Natural killer cell (primary cell): ENCODE measurements around the gene KRT7. TPM values are rescaled to one million over a fixed set of nuclear protein-coding genes. Genes with fewer than 3 reads are reported as not detected.

Experiments
- ATAC-seq, 3 donors: fragments of 150-1000 bp in 2 of 3; fragments of 200-7000 bp in 1 of 3; cut with Tn5 transposase; 1 replicate in 1 of 3; 2 replicates in 2 of 3; pipeline ENCODE4 v1.10.0; 2021; ENCODE audit warnings: mild to moderate bottlenecking in 2 of 3, moderate library complexity in 2 of 3
- DNase-seq, 2 donors: peaks; one replicate each; pipeline versions ENCODE4 v3.0.0 to v3.0.0-alpha.2; 2013 to 2021; ENCODE audit warnings: mixed read lengths in 1 of 2
- H3K27ac ChIP-seq: one replicate; pipeline ENCODE4 v1.5.1; 2013; ENCODE audit warnings: mild to moderate bottlenecking, low read length
- H3K27me3 ChIP-seq: one replicate; pipeline ENCODE4 v1.6.1; 2013; ENCODE audit warnings: low read length; ENCODE audit not compliant: control insufficient read depth, insufficient read depth
- H3K36me3 ChIP-seq: one replicate; pipeline ENCODE4 v1.6.1; 2013; ENCODE audit warnings: low read length; ENCODE audit not compliant: control insufficient read depth, insufficient read depth
- H3K4me1 ChIP-seq: one replicate; pipeline ENCODE4 v1.6.1; 2013; ENCODE audit warnings: low read length; ENCODE audit not compliant: control insufficient read depth, insufficient read depth
- H3K4me3 ChIP-seq: one replicate; pipeline ENCODE4 v1.5.1; 2013; ENCODE audit warnings: low read length
- H3K9me3 ChIP-seq: one replicate; pipeline ENCODE4 v1.6.1; 2013; ENCODE audit warnings: low read length; ENCODE audit not compliant: control insufficient read depth, insufficient read depth
- H3K27ac Mint-ChIP-seq, 2 donors: one replicate each; pipeline ENCODE4 v1.8.0; 2022; ENCODE audit warnings: mild to moderate bottlenecking in 2 of 2, mixed read lengths in 2 of 2, moderate library complexity in 1 of 2
- H3K27me3 Mint-ChIP-seq, 2 donors: one replicate each; pipeline ENCODE4 v1.8.0; 2022; ENCODE audit warnings: low read depth in 2 of 2, mixed read lengths in 2 of 2
- H3K36me3 Mint-ChIP-seq: one replicate; pipeline ENCODE4 v1.8.0; 2022; ENCODE audit warnings: mixed read lengths
- H3K4me1 Mint-ChIP-seq, 2 donors: one replicate each; pipeline ENCODE4 v1.8.0; 2022; ENCODE audit warnings: mixed read lengths in 2 of 2
- H3K4me3 Mint-ChIP-seq: one replicate; pipeline ENCODE4 v1.8.0; 2022; ENCODE audit warnings: mild to moderate bottlenecking, moderate library complexity, mixed read lengths
- H3K9me3 Mint-ChIP-seq, 2 donors: one replicate each; pipeline ENCODE4 v1.8.0; 2022; ENCODE audit warnings: mixed read lengths in 2 of 2
- WGBS: methylation state at CpG from one replicate; pipeline ENCODE4 v1.1.7; 2013; ENCODE audit warnings: missing lambda C conversion rate; ENCODE audit not compliant: insufficient coverage; 5-methylcytosine and 5-hydroxymethylcytosine counted together
- intact Hi-C: fragments of 100-400 bp; cut with micrococcal nuclease; formaldehyde crosslinking; loops from one replicate; pipeline ENCODE4 v1.14.2; 2022
- total RNA-seq, 4 donors: library from RNA; stranded (reverse); fragments of 120-200 nt in 1 of 4; gene quantifications; one replicate each; pipeline versions ENCODE4 v1.2.3 to v1.2.4, GENCODE V29; 2013 to 2022
- TF ChIP-seq, protein P1 (sequence below): fragments of 200-600 bp; IDR thresholded peaks from one replicate; pipeline ENCODE4 v1.8.0; 2022; ENCODE audit warnings: antibody characterized with exemption

The KRT7 gene
- total RNA-seq, 3 donors from 2014 or later (not counting 1 experiment from before 2014, with no cell fraction given): 0.54 TPM; not detected in 2

DNA sequence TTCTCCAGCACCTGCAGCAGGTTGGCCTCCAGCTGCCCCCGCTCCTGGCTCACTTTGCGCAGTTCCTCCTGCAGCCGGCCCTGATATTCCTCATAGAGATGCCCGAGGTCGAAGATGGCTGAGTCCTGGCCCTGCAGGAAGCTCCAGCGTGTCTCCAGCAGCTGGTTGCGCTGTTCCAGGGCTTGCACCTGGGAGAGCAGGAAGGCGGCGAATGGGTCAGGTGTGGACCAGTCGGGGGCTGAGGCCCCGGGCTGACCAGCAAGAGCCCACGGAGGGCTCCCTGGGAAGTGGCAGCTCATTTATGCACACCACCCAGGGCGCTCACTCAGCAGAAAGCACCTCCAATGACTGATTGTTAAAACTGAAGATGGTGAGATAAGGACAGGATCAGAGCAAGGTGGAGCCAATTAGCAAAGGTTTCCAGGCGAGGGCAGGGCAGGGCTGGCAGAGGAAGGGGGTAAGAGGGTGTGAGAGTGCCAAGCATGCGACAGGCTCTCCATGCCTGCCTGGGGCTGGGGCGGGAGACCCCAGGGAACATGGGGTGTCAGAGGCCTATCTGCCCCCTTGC is 47.6 kb upstream of the KRT7 start:
- no peak for ATAC-seq
- no peaks in the 10 kb centered on the region for H3K36me3 Mint-ChIP-seq
- WGBS: 88% methylated on average over 16 of the region's 16 CpGs
- H3K4me3 ChIP-seq: no peak overlapping the region
- no peaks in the 10 kb centered on the region for H3K27me3 ChIP-seq
- no peaks in the 10 kb centered on the region for H3K9me3 Mint-ChIP-seq
- H3K27ac ChIP-seq: no peak overlapping the region
- no peaks in the 10 kb centered on the region for H3K36me3 ChIP-seq
- intact Hi-C loops: no loop called here
- H3K27ac Mint-ChIP-seq: no peak overlapping the region
- TF ChIP-seq, protein P1, sequence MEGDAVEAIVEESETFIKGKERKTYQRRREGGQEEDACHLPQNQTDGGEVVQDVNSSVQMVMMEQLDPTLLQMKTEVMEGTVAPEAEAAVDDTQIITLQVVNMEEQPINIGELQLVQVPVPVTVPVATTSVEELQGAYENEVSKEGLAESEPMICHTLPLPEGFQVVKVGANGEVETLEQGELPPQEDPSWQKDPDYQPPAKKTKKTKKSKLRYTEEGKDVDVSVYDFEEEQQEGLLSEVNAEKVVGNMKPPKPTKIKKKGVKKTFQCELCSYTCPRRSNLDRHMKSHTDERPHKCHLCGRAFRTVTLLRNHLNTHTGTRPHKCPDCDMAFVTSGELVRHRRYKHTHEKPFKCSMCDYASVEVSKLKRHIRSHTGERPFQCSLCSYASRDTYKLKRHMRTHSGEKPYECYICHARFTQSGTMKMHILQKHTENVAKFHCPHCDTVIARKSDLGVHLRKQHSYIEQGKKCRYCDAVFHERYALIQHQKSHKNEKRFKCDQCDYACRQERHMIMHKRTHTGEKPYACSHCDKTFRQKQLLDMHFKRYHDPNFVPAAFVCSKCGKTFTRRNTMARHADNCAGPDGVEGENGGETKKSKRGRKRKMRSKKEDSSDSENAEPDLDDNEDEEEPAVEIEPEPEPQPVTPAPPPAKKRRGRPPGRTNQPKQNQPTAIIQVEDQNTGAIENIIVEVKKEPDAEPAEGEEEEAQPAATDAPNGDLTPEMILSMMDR: no peak
- H3K9me3 ChIP-seq: no peaks in the 10 kb centered on the region
- H3K27me3 Mint-ChIP-seq: peaks cover 0 to 2% of the 10 kb centered on the region in 2 donors
- DNase-seq: no peak
- H3K4me1 ChIP-seq: peaks cover 23% of the 10 kb centered on the region
- no peak overlapping the region for H3K4me3 Mint-ChIP-seq
- H3K4me1 Mint-ChIP-seq: peaks cover 0 to 4% of the 10 kb centered on the region in 2 donors

GRCh38 chr12:52186118-52186840 is 46.8 kb upstream of the KRT7 start:
- Mint-ChIP-seq H3K36me3 (no peaks in the 10 kb centered on the region), H3K9me3 (no peaks in the 10 kb centered on the region), H3K27me3 (peaks cover 0 to 5% of the 10 kb centered on the region in 2 donors), H3K4me3 (no peak overlapping the region), H3K4me1 (peaks cover 0 to 4% of the 10 kb centered on the region in 2 donors), H3K27ac (no peak overlapping the region)
- no peaks in the 10 kb centered on the region for H3K9me3 ChIP-seq
- TF ChIP-seq, protein P1: no peak
- DNase-seq: no peak
- H3K27ac ChIP-seq: no peak overlapping the region
- no peak overlapping the region for H3K4me3 ChIP-seq
- 86% methylated on average over 8 of the region's 8 CpGs for WGBS
- no peaks in the 10 kb centered on the region for H3K36me3 ChIP-seq
- H3K27me3 ChIP-seq: no peaks in the 10 kb centered on the region
- intact Hi-C loops: no loop called here
- H3K4me1 ChIP-seq: peaks cover 23% of the 10 kb centered on the region
- no peak for ATAC-seq

DNA sequence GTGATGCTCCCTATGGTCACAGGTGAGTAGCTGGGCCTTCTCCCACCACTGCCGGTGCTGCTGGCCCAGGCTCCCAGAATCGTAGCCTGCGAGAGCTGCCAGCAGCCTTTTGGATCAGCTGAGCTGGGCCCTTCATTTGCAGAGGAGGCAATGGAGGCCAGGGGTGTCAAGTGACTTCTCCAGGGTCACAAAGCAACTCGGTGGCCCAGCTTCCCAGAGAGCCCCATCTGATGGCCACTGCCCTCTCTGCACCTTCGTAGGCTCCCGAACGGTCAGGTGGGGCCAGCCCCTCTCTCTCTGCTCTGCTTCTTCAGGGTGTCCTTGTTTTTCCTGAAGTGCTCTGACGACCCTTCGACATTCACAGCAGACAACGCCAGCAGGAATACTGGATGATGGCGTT is 45.8 kb upstream of the KRT7 start:
- WGBS: 94% methylated on average over 11 of the region's 11 CpGs
- H3K9me3 Mint-ChIP-seq: no peaks in the 10 kb centered on the region
- Histone ChIP-seq H3K27me3 (no peaks in the 10 kb centered on the region), H3K27ac (no peak overlapping the region), H3K4me3 (no peak overlapping the region), H3K4me1 (peaks cover 23% of the 10 kb centered on the region), H3K36me3 (no peaks in the 10 kb centered on the region), H3K9me3 (no peaks in the 10 kb centered on the region)
- no peaks in the 10 kb centered on the region for H3K36me3 Mint-ChIP-seq
- ATAC-seq (no peak), DNase-seq (no peak)
- H3K4me1 Mint-ChIP-seq: peaks cover 0 to 4% of the 10 kb centered on the region in 2 donors
- intact Hi-C loops: no loop called here
- H3K27ac Mint-ChIP-seq: no peak overlapping the region
- TF ChIP-seq, protein P1: no peak
- no peak overlapping the region for H3K4me3 Mint-ChIP-seq
- H3K27me3 Mint-ChIP-seq: peaks cover 0 to 5% of the 10 kb centered on the region in 2 donors
